ENCODE data around the gene JCAD.

GRCh38 chr10:30098629-30099028 is 39.2 kb upstream of the JCAD start:
- no peak for TF ChIP-seq CTCF (IDR thresholded peaks at IDR 0.05)
- no peak for TF ChIP-seq POLR2A (IDR thresholded peaks at IDR 0.05)
- TF ChIP-seq EP300 (IDR thresholded peaks at IDR 0.05), result no peak

All from ovary (tissue), 3 donors.